Subcutaneous adipose tissue (tissue), 4 donors: Measurements from ENCODE around the gene HOXA13. TPM values are rescaled to one million over a fixed set of nuclear protein-coding genes. Genes with fewer than 3 reads are reported as not detected.

Source experiments
- total RNA-seq, 4 donors: library from RNA; depleted of rRNA; stranded (reverse); fragments of >200 nt; gene quantifications; one replicate each; pipeline ENCODE4 v1.1.0, GENCODE V29; 2016
- TF ChIP-seq, protein P1 (sequence below): fragments of 450-650 bp; IDR thresholded peaks from one replicate; pipeline ENCODE4 v1.5.1; 2016; ENCODE audit warnings: low read depth, mild to moderate bottlenecking, control low read depth, antibody characterized with exemption, moderate library complexity

HOXA13 gene
- total RNA-seq, 4 donors from 2014 or later = 0.44 to 0.68 (median 0.65) TPM; not detected in 1

GRCh38 chr7:27179030-27179429 lies 20.9 kb downstream of the HOXA13 start:
- TF ChIP-seq, protein P1, sequence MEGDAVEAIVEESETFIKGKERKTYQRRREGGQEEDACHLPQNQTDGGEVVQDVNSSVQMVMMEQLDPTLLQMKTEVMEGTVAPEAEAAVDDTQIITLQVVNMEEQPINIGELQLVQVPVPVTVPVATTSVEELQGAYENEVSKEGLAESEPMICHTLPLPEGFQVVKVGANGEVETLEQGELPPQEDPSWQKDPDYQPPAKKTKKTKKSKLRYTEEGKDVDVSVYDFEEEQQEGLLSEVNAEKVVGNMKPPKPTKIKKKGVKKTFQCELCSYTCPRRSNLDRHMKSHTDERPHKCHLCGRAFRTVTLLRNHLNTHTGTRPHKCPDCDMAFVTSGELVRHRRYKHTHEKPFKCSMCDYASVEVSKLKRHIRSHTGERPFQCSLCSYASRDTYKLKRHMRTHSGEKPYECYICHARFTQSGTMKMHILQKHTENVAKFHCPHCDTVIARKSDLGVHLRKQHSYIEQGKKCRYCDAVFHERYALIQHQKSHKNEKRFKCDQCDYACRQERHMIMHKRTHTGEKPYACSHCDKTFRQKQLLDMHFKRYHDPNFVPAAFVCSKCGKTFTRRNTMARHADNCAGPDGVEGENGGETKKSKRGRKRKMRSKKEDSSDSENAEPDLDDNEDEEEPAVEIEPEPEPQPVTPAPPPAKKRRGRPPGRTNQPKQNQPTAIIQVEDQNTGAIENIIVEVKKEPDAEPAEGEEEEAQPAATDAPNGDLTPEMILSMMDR = no peak

DNA sequence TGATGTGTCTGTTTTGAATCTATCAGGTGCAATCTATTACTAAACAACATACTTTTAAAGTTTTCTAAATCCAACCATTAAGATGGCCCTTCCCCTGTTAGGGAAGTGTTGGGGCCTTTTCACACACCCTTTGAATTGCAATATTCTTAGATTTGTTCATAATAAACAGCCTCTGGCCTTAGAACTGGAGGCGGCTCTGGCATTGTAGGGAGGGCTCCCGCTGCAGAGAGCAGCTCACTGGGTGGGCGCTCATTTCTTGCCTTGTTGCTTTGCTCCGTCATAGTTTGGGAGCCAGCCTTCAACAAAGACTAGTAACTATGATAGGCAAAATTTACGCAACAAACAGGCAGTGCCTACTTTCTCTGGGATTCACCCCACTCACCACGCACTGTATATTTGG lies 21.5 kb downstream of the HOXA13 start:
- TF ChIP-seq, protein P1 = no peak

DNA sequence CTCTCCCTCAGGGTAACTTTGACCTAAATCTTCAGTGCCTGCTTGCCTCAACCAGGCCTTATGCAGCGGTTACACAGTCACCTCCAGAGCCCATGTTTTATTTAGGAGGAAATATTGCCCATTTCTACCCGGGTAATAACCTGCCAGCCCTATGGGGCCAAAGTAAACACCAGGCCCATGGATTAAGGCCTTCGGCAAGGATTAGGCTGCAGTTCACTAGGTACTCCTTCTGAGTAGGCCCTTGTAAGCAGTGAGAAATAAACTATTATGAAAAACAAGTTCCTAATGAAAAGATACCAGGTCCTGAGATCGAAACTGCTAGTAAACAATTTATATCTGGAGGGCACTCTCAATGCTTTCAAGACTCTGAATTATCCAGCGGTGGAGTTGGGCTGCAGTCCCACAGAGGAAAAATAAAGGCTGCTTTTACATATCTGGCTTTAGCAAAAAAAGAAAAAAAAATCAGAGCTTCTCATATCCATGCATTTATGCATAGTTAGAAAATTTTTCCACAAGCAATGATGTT lies 22.0 kb downstream of the HOXA13 start:
- TF ChIP-seq, protein P1 = no peak

GRCh38 chr7:27176962-27177794 lies 22.7 kb downstream of the HOXA13 start:
- TF ChIP-seq, protein P1 = no peak

DNA sequence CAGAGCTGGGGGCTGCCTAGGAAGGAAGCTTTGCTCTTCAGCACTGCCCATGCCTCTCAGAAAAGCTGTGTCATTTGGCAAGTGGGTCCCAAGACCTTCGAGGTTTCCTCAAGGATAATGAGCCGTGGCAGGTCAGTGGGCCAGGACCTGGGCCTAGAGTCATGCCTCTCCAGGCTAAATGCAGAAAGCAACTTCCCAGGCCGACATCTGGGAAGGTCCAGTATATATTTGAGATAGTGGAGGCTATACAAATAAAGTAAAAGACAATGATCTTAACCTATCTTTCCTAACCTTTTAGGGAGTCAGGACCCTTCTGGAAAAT lies 23.4 kb downstream of the HOXA13 start:
- TF ChIP-seq, protein P1 = no peak

DNA sequence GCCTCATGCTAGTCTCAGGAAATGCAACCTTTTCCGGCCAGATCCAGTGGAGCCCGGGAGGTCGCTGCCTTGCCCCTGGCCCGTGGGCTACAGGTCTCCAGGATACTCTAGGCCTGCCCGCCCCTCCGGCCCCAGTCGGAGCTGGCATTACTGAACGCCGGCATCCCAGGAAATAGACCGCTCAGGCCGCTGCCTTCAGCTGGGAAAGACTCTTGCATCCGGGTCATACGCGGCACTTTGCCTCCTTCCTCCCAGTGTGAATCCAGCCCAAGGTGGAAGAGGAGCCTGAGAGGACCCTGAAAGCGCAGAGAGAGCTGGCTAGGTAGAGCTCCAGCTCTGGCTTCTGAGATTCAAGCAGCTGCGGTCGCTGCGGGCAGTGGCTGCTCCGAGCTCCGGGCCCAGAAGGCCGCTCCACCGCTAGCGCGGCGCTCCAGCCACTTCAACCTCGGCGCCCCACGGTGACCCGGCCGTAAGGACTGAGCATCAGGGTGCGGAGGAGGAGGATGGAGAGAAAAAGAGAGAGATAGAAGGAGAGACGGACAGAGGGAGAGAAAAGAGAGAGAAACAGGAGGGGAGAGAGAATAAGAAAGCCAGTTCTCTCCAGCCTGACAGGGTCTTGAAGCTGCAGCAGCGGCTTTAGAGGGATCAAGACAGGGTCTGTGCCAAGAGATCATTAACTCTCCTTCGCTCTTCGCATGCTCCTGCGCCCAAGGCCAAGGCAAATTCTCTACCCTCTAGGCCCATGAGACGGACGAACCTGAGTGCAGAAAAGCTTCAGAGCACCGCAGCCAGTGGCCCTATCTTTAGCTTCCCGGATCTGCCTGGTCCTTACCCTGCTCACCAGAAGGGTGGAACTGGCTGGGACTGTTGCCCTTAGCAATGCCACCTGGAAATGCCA lies 24.0 kb downstream of the HOXA13 start:
- TF ChIP-seq, protein P1 = no peak
